H1 (cell line): ENCODE data around the gene GAPDH.

Source experiments
- BACH1 ChIP-seq: IDR thresholded peaks from 2 replicates; pipeline ENCODE4 v1.6.1; 2012; ENCODE audit warnings: low read length, improper control_type of control experiment
- EZH2 ChIP-seq: fragments of 200-600 bp; sonication (generic); IDR thresholded peaks from 2 replicates; pipeline ENCODE4 v1.7.1; 2012; ENCODE audit warnings: low read depth, mild to moderate bottlenecking, moderate library complexity, low read length, inconsistent platforms; ENCODE audit not compliant: severe bottlenecking
- HDAC2 ChIP-seq, 2 experiments: fragments of 300-600 bp in 1 of 2; sonication (generic) in 1 of 2; IDR thresholded peaks; 2 replicates each; pipeline ENCODE4 v1.6.1; 2011 to 2012; ENCODE audit warnings: low read depth in 2 of 2, low read length in 2 of 2, mild to moderate bottlenecking in 2 of 2, moderate library complexity in 2 of 2, borderline replicate concordance in 1 of 2, inconsistent platforms in 1 of 2
- POLR2AphosphoS5 ChIP-seq: IDR thresholded peaks from 2 replicates; pipeline ENCODE4 v1.6.1; 2011; ENCODE audit warnings: low read depth, low read length
- TF ChIP-seq, protein P1 (sequence below), 3 experiments: IDR thresholded peaks; 1 replicate in 2 of 3; 2 replicates in 1 of 3; pipeline versions ENCODE4 v1.5.1 to v1.6.1; 2011; ENCODE audit warnings: low read length in 3 of 3, mild to moderate bottlenecking in 3 of 3, inconsistent platforms in 2 of 3, low read depth in 1 of 3, moderate library complexity in 1 of 3; ENCODE audit not compliant: insufficient read depth in 1 of 3; ENCODE audit errors: control extremely low read depth in 1 of 3

- TF ChIP-seq EZH2 (no peak), BACH1 (no peak), POLR2AphosphoS5 (no peak), HDAC2 (IDR thresholded peaks at IDR 0.05; ENCODE audit: borderline replicate concordance in 1 of 2, low read depth in 2 of 2, low read length in 2 of 2) (no peak)
- TF ChIP-seq, protein P1, sequence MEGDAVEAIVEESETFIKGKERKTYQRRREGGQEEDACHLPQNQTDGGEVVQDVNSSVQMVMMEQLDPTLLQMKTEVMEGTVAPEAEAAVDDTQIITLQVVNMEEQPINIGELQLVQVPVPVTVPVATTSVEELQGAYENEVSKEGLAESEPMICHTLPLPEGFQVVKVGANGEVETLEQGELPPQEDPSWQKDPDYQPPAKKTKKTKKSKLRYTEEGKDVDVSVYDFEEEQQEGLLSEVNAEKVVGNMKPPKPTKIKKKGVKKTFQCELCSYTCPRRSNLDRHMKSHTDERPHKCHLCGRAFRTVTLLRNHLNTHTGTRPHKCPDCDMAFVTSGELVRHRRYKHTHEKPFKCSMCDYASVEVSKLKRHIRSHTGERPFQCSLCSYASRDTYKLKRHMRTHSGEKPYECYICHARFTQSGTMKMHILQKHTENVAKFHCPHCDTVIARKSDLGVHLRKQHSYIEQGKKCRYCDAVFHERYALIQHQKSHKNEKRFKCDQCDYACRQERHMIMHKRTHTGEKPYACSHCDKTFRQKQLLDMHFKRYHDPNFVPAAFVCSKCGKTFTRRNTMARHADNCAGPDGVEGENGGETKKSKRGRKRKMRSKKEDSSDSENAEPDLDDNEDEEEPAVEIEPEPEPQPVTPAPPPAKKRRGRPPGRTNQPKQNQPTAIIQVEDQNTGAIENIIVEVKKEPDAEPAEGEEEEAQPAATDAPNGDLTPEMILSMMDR (IDR thresholded peaks at IDR 0.05; ENCODE audit: control extremely low read depth in 1 of 3, insufficient read depth in 1 of 3, low read depth in 1 of 3, low read length in 3 of 3) = no peak
Observed at GRCh38 chr12:6567112-6567670, 32.9 kb downstream of the GAPDH start.
